Uterus (tissue), 2 donors: ENCODE data around the gene CBX2.

Experiments used
- POLR2A ChIP-seq, 2 donors: fragments of 450-650 bp; IDR thresholded peaks; one replicate each; pipeline ENCODE4 v1.6.1; 2016; ENCODE audit warnings: antibody characterized with exemption in 2 of 2, mild to moderate bottlenecking in 1 of 2, moderate library complexity in 1 of 2
- TF ChIP-seq, protein P1 (sequence below), 4 experiments: fragments of 200-600 bp in 2 of 4; fragments of 450-650 bp in 2 of 4; sonication (generic) in 2 of 4; IDR thresholded peaks; one replicate each; pipeline ENCODE4 v1.5.1; 2016 to 2019; ENCODE audit warnings: antibody characterized with exemption in 4 of 4, mild to moderate bottlenecking in 2 of 4, moderate library complexity in 1 of 4

DNA sequence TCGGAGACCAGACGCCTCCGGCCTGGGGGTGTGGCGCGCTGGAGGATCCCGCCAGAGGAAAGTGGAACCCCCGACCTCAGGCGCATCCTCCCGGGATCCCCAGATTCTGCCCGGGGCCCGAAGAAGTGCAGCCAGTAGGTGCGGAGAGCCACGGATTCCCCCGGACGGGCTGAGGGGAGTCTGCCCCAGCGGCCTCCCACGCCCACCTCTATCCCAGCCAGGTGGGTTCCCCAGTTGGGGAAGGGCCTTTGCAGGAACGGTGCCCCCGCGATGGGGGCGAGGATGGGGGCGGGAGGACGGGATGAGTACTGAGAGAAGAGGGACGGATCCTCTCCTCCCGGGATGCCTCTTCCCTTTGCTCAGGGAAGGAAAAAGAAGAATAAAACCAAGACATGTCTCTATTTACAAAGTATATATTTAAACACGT, 13.8 kb downstream of the CBX2 start:
- TF ChIP-seq, protein P1, sequence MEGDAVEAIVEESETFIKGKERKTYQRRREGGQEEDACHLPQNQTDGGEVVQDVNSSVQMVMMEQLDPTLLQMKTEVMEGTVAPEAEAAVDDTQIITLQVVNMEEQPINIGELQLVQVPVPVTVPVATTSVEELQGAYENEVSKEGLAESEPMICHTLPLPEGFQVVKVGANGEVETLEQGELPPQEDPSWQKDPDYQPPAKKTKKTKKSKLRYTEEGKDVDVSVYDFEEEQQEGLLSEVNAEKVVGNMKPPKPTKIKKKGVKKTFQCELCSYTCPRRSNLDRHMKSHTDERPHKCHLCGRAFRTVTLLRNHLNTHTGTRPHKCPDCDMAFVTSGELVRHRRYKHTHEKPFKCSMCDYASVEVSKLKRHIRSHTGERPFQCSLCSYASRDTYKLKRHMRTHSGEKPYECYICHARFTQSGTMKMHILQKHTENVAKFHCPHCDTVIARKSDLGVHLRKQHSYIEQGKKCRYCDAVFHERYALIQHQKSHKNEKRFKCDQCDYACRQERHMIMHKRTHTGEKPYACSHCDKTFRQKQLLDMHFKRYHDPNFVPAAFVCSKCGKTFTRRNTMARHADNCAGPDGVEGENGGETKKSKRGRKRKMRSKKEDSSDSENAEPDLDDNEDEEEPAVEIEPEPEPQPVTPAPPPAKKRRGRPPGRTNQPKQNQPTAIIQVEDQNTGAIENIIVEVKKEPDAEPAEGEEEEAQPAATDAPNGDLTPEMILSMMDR (IDR thresholded peaks at IDR 0.05), result no peak
- no peak for TF ChIP-seq POLR2A (IDR thresholded peaks at IDR 0.05)
